GM19025 (cell line): ENCODE results near the gene PKDREJ.

Source experiments
- ATAC-seq: cut with Tn5 transposase; IDR thresholded peaks from one replicate; pipeline ENCODE4 v1.9.1; 2021; ENCODE audit warnings: mild to moderate bottlenecking, low read depth, moderate library complexity; ENCODE audit not compliant: unreplicated experiment

PKDREJ gene

GRCh38 chr22:46241396-46242007 lies 21.6 kb downstream of the PKDREJ start:
- no peak for ATAC-seq

DNA sequence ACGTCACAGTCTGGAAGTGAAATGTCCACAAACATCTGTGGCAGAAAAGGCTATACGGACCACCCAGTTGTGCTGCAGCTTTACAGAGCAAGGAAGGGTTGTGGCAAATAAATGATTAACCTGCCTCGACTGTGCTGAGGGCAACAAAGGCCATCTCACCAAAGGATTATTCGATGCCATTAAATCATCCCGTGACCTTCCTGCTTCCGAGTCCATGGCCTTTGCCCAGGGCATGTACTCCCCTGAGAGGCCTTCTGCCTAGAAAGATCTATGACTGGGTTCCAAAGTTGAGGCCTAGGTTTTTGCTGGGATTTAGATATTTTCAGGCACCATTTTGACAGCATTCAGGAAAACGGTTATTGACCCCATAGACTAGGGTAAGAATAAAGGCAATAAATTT lies 22.2 kb downstream of the PKDREJ start:
- no peak for ATAC-seq

- ATAC-seq: no peak
These were observed 22.6 kb downstream of the PKDREJ start for GRCh38 chr22:46240506-46240905.

- no peak for ATAC-seq
These were observed 23.1 kb downstream of the PKDREJ start for GRCh38 chr22:46240073-46240472.

- no peak for ATAC-seq
These were observed 23.7 kb downstream of the PKDREJ start for GRCh38 chr22:46239261-46240048.

- no peak for ATAC-seq
These were observed 24.6 kb downstream of the PKDREJ start for GRCh38 chr22:46238541-46238940.

DNA sequence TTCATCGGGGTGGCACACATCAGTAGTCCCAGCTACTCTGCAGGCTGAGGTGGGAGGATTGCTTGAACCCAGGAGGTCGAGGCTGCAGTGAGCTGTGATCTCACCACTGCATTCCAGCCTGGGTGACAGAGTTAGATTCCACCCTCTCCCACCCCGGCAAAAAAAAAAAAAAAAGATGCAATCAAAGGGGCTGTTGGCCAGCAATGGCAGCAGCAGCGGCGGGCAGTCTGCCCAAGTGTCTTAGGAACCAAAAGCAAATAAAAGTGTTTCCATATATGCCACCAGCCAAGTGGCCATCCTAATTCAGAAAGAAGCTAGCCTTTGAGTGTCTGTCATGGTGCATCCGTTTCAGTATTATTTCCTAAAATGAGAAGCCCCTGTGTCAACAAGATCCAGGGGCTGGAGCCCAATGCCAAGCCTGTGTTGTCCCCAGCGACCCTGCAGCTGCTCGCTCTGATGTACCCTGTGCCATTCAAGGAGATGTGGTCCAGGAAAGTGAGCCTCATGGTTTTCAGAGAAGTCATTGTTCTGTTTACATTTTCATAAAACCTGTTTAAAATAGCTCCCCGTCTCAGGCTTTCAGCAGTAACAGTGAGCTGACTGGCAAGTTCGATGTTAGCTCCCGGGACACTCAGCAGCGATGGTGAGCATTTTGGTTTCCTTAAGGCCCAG lies 25.6 kb downstream of the PKDREJ start:
- ATAC-seq: no peak

DNA sequence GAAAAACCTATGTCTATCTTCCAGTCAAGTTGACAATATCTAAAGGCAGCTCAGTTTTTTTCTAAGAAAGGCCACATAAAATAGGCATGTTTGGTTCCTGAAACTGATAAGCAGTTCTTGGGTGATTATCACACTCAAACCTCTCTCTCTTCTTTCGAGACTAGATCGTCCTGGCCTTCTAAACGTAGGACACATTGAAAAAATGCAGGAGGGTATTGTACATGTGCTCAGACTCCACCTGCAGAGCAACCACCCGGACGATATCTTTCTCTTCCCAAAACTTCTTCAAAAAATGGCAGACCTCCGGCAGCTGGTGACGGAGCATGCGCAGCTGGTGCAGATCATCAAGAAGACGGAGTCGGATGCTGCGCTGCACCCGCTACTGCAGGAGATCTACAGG lies 28.2 kb downstream of the PKDREJ start:
- no peak for ATAC-seq

GRCh38 chr22:46233231-46233630 lies 29.9 kb downstream of the PKDREJ start:
- no peak for ATAC-seq

DNA sequence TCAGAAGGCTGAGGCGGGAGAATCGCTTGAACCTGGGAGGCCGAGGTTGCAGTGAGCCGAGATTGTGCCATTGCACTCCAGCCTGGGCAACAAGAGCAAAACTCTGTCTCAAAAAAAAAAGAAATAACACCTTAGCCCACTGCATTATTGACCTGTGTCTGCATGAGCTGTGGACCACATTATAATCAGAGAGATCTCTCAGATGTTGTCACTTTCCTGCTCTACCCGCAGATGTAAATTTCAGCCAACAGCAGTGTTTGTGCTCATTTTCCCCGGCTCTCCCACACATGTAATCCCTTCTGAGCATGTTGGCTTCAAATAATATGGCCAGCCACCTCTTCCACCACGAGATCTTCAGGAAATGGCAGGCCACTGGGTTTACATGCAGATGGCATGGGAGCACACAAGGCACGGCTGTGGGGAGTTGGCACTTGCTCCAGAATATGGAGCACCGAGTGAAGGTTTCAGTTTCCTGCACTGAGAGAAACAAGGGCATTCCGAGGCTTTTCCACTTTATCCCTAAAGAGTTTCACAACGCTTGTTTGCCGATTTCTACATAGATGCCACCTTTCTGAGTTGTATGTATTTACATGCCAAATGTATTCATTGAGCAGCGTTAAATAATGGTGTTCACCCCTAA lies 32.8 kb downstream of the PKDREJ start:
- ATAC-seq: no peak

DNA sequence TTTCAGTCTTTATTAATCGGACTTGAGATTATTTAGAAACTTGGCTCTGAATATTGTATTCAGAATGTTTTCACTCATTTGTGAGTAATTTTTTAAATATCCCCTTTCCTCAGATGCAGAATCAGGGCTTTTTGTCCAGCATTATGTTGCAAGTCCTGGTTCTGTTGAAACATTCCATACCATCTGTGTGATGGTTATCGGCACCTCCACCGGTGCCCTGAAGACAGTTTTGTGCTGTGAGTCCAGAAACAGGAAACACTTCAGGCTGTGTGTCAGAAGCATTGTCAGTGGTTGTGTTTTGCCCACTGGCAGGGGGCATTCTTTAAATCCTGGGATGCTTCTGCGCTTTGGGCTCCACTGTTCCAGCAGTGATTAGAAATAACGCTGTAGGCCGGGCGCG lies 33.4 kb downstream of the PKDREJ start:
- no peak for ATAC-seq

- no peak for ATAC-seq
These were observed 36.6 kb downstream of the PKDREJ start for GRCh38 chr22:46226577-46226976.

- no peak for ATAC-seq
These were observed 37.5 kb downstream of the PKDREJ start for GRCh38 chr22:46225631-46226030.

DNA sequence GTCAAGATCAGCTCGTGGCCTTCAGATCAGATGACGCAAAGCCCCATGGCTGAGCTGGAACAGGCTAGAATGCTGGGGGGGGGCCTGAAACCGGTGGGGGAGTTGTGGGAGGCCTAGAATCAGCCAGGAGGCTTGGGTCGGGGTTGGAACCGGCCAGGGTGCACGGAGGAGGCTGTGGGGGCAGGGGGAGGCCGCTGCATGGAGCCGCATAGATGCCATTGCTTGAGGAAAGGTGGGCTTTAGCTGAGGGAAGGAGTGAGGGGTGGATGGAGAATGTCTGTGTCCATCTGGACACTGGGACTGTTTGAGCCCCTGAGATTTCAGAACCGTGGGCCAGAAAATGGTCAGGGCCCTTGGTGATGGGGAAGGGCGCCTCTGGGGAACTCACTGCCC lies 38.2 kb downstream of the PKDREJ start:
- ATAC-seq: no peak

GRCh38 chr22:46224044-46224897 lies 38.9 kb downstream of the PKDREJ start:
- no peak for ATAC-seq

GRCh38 chr22:46220921-46221320 lies 42.2 kb downstream of the PKDREJ start:
- no peak for ATAC-seq

- no peak for ATAC-seq
These were observed 43.5 kb downstream of the PKDREJ start for GRCh38 chr22:46219636-46220035.

- ATAC-seq: no peak
These were observed 48.5 kb downstream of the PKDREJ start for GRCh38 chr22:46214616-46215015.

- ATAC-seq: no peak
These were observed 49.0 kb downstream of the PKDREJ start for GRCh38 chr22:46214149-46214548.

GRCh38 chr22:46213052-46213451 lies 50.1 kb downstream of the PKDREJ start:
- no peak for ATAC-seq
